OCI-LY3 (cell line): ENCODE data around the gene NEMP1.
A peak's percentile ranks its signal among the peaks of the same experiment; 100 is the strongest.
"Not testable (repeated sequence)": the region's sequence is repeated elsewhere in the genome, so short reads cannot be mapped to it uniquely, and the experiment has no call there.

ENCODE experiments used
- H2AFZ ChIP-seq: fragments of 200-600, 300-600 bp; shearing (Covaris generic); 2 replicates; pipeline ENCODE4 v1.6.0; 2014; ENCODE audit warnings: antibody characterized with exemption, low read depth, low read length
- H3K27ac ChIP-seq: fragments of 200-600, 300-600 bp; sonication (generic); 2 replicates; pipeline ENCODE4 v1.5.1; 2014; ENCODE audit warnings: mild to moderate bottlenecking, low read length, moderate library complexity, mixed read lengths
- H3K27me3 ChIP-seq: fragments of 200-600, 300-600 bp; sonication (generic); 2 replicates; pipeline ENCODE4 v1.6.1; 2014; ENCODE audit warnings: low read depth, low read length, mixed read lengths
- H3K36me3 ChIP-seq: fragments of 200-600, 300-600 bp; sonication (generic); replicated peaks from 2 replicates; pipeline ENCODE3; 2014; ENCODE audit warnings: low read depth, low read length, mixed read lengths
- H3K4me1 ChIP-seq: fragments of 300-600, 200-600 bp; sonication (generic); 2 replicates; pipeline ENCODE4 v1.6.1; 2014; ENCODE audit warnings: low read length, mixed read lengths
- H3K4me2 ChIP-seq: fragments of 200-600, 300-600 bp; sonication (generic); 2 replicates; pipeline ENCODE4 v1.6.1; 2014; ENCODE audit warnings: low read length, mixed read lengths
- H3K4me3 ChIP-seq: fragments of 300-600, 200-600 bp; sonication (generic); 2 replicates; pipeline ENCODE4 v1.5.1; 2014; ENCODE audit warnings: antibody characterized with exemption, mild to moderate bottlenecking, low read length, moderate library complexity
- H3K79me2 ChIP-seq: fragments of 300-600, 200-600 bp; shearing (Covaris generic); 2 replicates; pipeline ENCODE4 v1.6.1; 2014; ENCODE audit warnings: mild to moderate bottlenecking, low read length, mixed read lengths
- H3K9ac ChIP-seq: fragments of 300-600, 200-600 bp; shearing (Covaris generic); 2 replicates; pipeline ENCODE4 v1.6.0; 2014; ENCODE audit warnings: mild to moderate bottlenecking, low read length, moderate library complexity
- H3K9me3 ChIP-seq: fragments of 200-600, 300-600 bp; shearing (Covaris generic); 2 replicates; pipeline ENCODE4 v1.6.1; 2014; ENCODE audit warnings: low read length, mixed read lengths; ENCODE audit not compliant: insufficient read depth
- H4K20me1 ChIP-seq: fragments of 200-600, 300-600 bp; sonication (generic); 2 replicates; pipeline ENCODE4 v1.6.1; 2016; ENCODE audit warnings: low read length, mixed read lengths; ENCODE audit not compliant: insufficient read depth
- CTCF ChIP-seq: fragments of 200-600, 300-600 bp; sonication (generic); IDR thresholded peaks from 2 replicates; pipeline ENCODE4 v1.5.1; 2014; ENCODE audit warnings: antibody characterized with exemption, low read length, low read depth
- EZH2phosphoT487 ChIP-seq: fragments of 200-600 bp; shearing (Covaris generic); IDR thresholded peaks from 2 replicates; pipeline ENCODE4 v1.6.1; 2018; ENCODE audit warnings: antibody characterized with exemption, mixed run types, low read depth

The NEMP1 gene

GRCh38 chr12:57126561-57126960, 48.0 kb upstream of the NEMP1 start:
- H3K4me2 ChIP-seq = peak overlapping the region; percentile 78; the same call in 1 of the 2 replicates
- no peak overlapping the region for H3K9ac ChIP-seq
- TF ChIP-seq EZH2phosphoT487 = no peak
- no peak for TF ChIP-seq CTCF
- peaks cover 7% of the 10 kb centered on the region; the same call in 1 of the 2 replicates for H3K9me3 ChIP-seq
- no peak overlapping the region for H3K27ac ChIP-seq
- no peaks in the 10 kb centered on the region for H4K20me1 ChIP-seq
- H3K4me1 ChIP-seq = peaks cover 32% of the 10 kb centered on the region
- H3K36me3 ChIP-seq = peaks cover 3% of the 10 kb centered on the region
- no peak overlapping the region for H3K4me3 ChIP-seq
- no peak overlapping the region for H2AFZ ChIP-seq
- peaks cover 37% of the 10 kb centered on the region for H3K27me3 ChIP-seq
- H3K79me2 ChIP-seq = no peaks in the 10 kb centered on the region

- H2AFZ ChIP-seq = no peak overlapping the region
- no peak overlapping the region for H3K9ac ChIP-seq
- no peaks in the 10 kb centered on the region for H4K20me1 ChIP-seq
- H3K36me3 ChIP-seq = peaks cover 3% of the 10 kb centered on the region
- peaks cover 34% of the 10 kb centered on the region for H3K27me3 ChIP-seq
- H3K9me3 ChIP-seq = peaks cover 7% of the 10 kb centered on the region; the same call in 1 of the 2 replicates
- no peaks in the 10 kb centered on the region for H3K79me2 ChIP-seq
- H3K4me2 ChIP-seq = no peak overlapping the region
- no peak overlapping the region for H3K27ac ChIP-seq
- TF ChIP-seq CTCF (no peak), EZH2phosphoT487 (no peak)
- peaks cover 29% of the 10 kb centered on the region for H3K4me1 ChIP-seq
- H3K4me3 ChIP-seq = no peak overlapping the region
Measured at GRCh38 chr12:57126061-57126460, 47.5 kb upstream of the NEMP1 start.

- H2AFZ ChIP-seq = no peak overlapping the region; the same call in 1 of the 2 replicates
Measured at GRCh38 chr12:57124261-57124877, 45.8 kb upstream of the NEMP1 start.

GRCh38 chr12:57123813-57124212, 45.2 kb upstream of the NEMP1 start:
- H3K27ac ChIP-seq = no peak overlapping the region
- peaks cover 3% of the 10 kb centered on the region for H3K36me3 ChIP-seq
- H3K27me3 ChIP-seq = peaks cover 15% of the 10 kb centered on the region
- peaks cover 7% of the 10 kb centered on the region; the same call in 1 of the 2 replicates for H3K9me3 ChIP-seq
- no peaks in the 10 kb centered on the region for H4K20me1 ChIP-seq
- H2AFZ ChIP-seq = no peak overlapping the region; the same call in 1 of the 2 replicates
- no peak overlapping the region for H3K4me2 ChIP-seq
- no peaks in the 10 kb centered on the region for H3K79me2 ChIP-seq
- peaks cover 19% of the 10 kb centered on the region for H3K4me1 ChIP-seq
- no peak overlapping the region for H3K4me3 ChIP-seq
- no peak overlapping the region for H3K9ac ChIP-seq
- TF ChIP-seq EZH2phosphoT487 (no peak), CTCF (no peak)

More at GRCh38 chr12:57124261-57124877, 45.8 kb upstream of the NEMP1 start:
- H3K79me2 ChIP-seq = no peaks in the 10 kb centered on the region
- H3K27me3 ChIP-seq = peaks cover 19% of the 10 kb centered on the region
- TF ChIP-seq CTCF (peak; percentile 81), EZH2phosphoT487 (no peak)
- H3K9me3 ChIP-seq = peaks cover 7% of the 10 kb centered on the region; the same call in 1 of the 2 replicates
- no peak overlapping the region for H3K4me3 ChIP-seq
- no peak overlapping the region for H3K27ac ChIP-seq
- no peak overlapping the region for H3K9ac ChIP-seq
- H3K4me2 ChIP-seq = no peak overlapping the region
- H3K36me3 ChIP-seq = peaks cover 3% of the 10 kb centered on the region
- H3K4me1 ChIP-seq = peaks cover 17% of the 10 kb centered on the region
- no peaks in the 10 kb centered on the region for H4K20me1 ChIP-seq

- H3K9ac ChIP-seq, H3K27ac ChIP-seq, H3K36me3 ChIP-seq, H3K79me2 ChIP-seq, H3K9me3 ChIP-seq, H3K4me2 ChIP-seq, H3K27me3 ChIP-seq, H2AFZ ChIP-seq, H3K4me3 ChIP-seq, H4K20me1 ChIP-seq: not testable (repeated sequence)
- peaks cover 16% of the 10 kb centered on the region for H3K4me1 ChIP-seq
Measured at GRCh38 chr12:57120718-57121117, 42.1 kb upstream of the NEMP1 start.
